Lung (tissue), 12 donors: ENCODE data around the gene FYB2. TPM values are rescaled to one million over a fixed set of nuclear protein-coding genes. Genes with fewer than 3 reads are reported as not detected.

Source experiments
- ATAC-seq: fragments of 200-7000 bp; cut with Tn5 transposase; one replicate; pipeline ENCODE4 v1.9.1; 2020; ENCODE audit warnings: moderate number of reproducible peaks; ENCODE audit not compliant: insufficient read depth, low FRiP score
- DNase-seq, 3 donors: peaks; one replicate each; pipeline ENCODE4 v3.0.0-alpha.2; 2013 to 2017
- H3K27ac ChIP-seq, 2 donors: one replicate each; pipeline ENCODE4 v1.5.1; 2013; ENCODE audit warnings: mild to moderate bottlenecking in 2 of 2, moderate library complexity in 2 of 2, control low read depth in 1 of 2, inconsistent platforms in 1 of 2, low read depth in 1 of 2, low read length in 1 of 2
- H3K27me3 ChIP-seq, 3 donors: one replicate each; pipeline ENCODE4 v1.5.1; 2013; ENCODE audit warnings: low read length in 2 of 3; ENCODE audit not compliant: control insufficient read depth in 3 of 3, insufficient read depth in 3 of 3
- H3K36me3 ChIP-seq, 4 donors: one replicate each; pipeline ENCODE4 v1.5.1; 2013; ENCODE audit warnings: low read length in 4 of 4, mild to moderate bottlenecking in 1 of 4, moderate library complexity in 1 of 4; ENCODE audit not compliant: control insufficient read depth in 4 of 4, insufficient read depth in 4 of 4
- H3K4me1 ChIP-seq, 5 donors: one replicate each; pipeline ENCODE4 v1.5.1; 2013; ENCODE audit warnings: low read length in 5 of 5, mild to moderate bottlenecking in 2 of 5, moderate library complexity in 1 of 5; ENCODE audit not compliant: control insufficient read depth in 5 of 5, insufficient read depth in 5 of 5
- H3K4me3 ChIP-seq: one replicate; pipeline ENCODE4 v1.5.1; 2013; ENCODE audit warnings: mild to moderate bottlenecking, control low read depth, moderate library complexity
- H3K9ac ChIP-seq, 2 donors: one replicate each; pipeline ENCODE4 v1.5.1; 2013; ENCODE audit warnings: low read length in 2 of 2, control low read depth in 1 of 2; ENCODE audit not compliant: insufficient read depth in 1 of 2
- H3K9me3 ChIP-seq, 4 donors: one replicate each; pipeline ENCODE4 v1.5.1; 2013; ENCODE audit warnings: low read length in 3 of 4, mild to moderate bottlenecking in 1 of 4, moderate library complexity in 1 of 4; ENCODE audit not compliant: control insufficient read depth in 4 of 4, insufficient read depth in 3 of 4
- WGBS, 2 donors: extraction: QIAGEN DNeasy Blood & Tissue Kit; methylation state at CpG; one replicate each; pipeline ENCODE4 v1.1.7; 2013; 5-methylcytosine and 5-hydroxymethylcytosine counted together
- polyA plus RNA-seq, 2 donors: library from polyadenylated mRNA; stranded (reverse); fragments of 200-250 nt; gene quantifications; one replicate each; pipeline ENCODE4 v1.2.1, GENCODE V29; 2013
- total RNA-seq, 2 donors: library from RNA; depleted of rRNA in 1 of 2; stranded (reverse); fragments of >200 nt in 1 of 2; gene quantifications; one replicate each; pipeline ENCODE4 v1.2.1, GENCODE V29; 2014 to 2021
- TF ChIP-seq, protein P1 (sequence below): IDR thresholded peaks from 2 replicates; pipeline ENCODE4 v1.5.1; 2012; ENCODE audit warnings: mild to moderate bottlenecking; ENCODE audit errors: control extremely low read depth, extremely low read depth
- donor health status: control.
- donor health status: control.
- donor health status: Bipolar disorder and iron deficiency.
- donor health status: healthy.
- donor health status: DM: yes; HTN: yes; CAD: no.

Gene FYB2
- total and polyA plus RNA-seq, 4 donors: 0.57 to 8.6 (median 3.0) TPM

DNA sequence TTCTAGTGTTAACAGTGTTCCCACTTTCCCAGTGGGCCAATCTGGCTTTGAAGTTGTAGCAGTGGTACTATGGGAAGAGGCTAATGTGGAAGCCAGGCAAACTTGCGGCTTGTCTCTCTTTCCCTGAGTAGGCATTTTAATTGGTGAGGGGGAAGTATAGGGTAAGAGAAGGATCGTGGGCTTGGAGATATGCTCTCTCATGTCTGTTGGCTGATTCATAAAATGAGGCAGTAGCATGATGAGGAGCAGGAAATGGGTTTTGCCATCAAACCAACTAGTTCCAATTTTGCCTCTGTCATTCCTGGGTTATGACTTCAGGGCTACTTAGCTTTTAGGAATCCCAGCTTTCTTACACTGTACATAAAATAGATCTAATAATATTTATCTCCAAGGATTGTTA, 47.5 kb upstream of the FYB2 start:
- H3K4me1 ChIP-seq: no peaks in the 10 kb centered on the region
- TF ChIP-seq, protein P1, sequence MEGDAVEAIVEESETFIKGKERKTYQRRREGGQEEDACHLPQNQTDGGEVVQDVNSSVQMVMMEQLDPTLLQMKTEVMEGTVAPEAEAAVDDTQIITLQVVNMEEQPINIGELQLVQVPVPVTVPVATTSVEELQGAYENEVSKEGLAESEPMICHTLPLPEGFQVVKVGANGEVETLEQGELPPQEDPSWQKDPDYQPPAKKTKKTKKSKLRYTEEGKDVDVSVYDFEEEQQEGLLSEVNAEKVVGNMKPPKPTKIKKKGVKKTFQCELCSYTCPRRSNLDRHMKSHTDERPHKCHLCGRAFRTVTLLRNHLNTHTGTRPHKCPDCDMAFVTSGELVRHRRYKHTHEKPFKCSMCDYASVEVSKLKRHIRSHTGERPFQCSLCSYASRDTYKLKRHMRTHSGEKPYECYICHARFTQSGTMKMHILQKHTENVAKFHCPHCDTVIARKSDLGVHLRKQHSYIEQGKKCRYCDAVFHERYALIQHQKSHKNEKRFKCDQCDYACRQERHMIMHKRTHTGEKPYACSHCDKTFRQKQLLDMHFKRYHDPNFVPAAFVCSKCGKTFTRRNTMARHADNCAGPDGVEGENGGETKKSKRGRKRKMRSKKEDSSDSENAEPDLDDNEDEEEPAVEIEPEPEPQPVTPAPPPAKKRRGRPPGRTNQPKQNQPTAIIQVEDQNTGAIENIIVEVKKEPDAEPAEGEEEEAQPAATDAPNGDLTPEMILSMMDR: no peak
- ATAC-seq (no peak), DNase-seq (no peak)
- 70 to 76% methylated on average over 2 of the region's 2 CpGs for WGBS, 2 donors
- peaks cover 0 to 2% (median 0%) of the 10 kb centered on the region in 4 donors for H3K9me3 ChIP-seq
- H3K36me3 ChIP-seq: no peaks in the 10 kb centered on the region
- no peak overlapping the region for H3K9ac ChIP-seq
- no peak overlapping the region for H3K4me3 ChIP-seq
- H3K27ac ChIP-seq: no peak overlapping the region
- no peaks in the 10 kb centered on the region for H3K27me3 ChIP-seq

DNA sequence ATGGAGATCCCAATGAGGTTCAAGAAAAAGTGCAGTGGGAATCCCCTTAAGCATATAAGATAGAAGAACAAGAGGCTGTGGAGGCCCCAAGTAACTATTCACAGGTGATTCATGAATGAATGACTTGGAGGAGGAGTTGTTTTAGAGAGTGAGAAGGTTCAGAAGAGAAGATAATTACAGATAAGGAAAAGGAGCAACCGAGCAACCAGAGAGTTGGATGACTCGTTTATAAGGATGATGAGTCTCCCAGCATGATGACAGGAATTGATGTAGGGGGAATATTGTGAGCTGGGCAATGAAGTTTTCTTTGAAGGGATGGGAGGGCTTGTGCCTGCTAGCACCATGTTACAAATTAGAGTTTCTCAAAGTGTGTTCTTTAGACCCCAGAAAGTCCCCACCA, 45.2 kb upstream of the FYB2 start:
- Histone ChIP-seq H3K36me3 (no peaks in the 10 kb centered on the region), H3K9me3 (peaks cover 0 to 2% (median 0%) of the 10 kb centered on the region in 4 donors), H3K27me3 (no peaks in the 10 kb centered on the region), H3K27ac (no peak overlapping the region), H3K9ac (no peak overlapping the region), H3K4me1 (no peaks in the 10 kb centered on the region), H3K4me3 (no peak overlapping the region)
- ATAC-seq: no peak
- WGBS, 2 donors: 69% methylated on average over 2 of the region's 2 CpGs
- DNase-seq: no peak
- TF ChIP-seq, protein P1: no peak

DNA sequence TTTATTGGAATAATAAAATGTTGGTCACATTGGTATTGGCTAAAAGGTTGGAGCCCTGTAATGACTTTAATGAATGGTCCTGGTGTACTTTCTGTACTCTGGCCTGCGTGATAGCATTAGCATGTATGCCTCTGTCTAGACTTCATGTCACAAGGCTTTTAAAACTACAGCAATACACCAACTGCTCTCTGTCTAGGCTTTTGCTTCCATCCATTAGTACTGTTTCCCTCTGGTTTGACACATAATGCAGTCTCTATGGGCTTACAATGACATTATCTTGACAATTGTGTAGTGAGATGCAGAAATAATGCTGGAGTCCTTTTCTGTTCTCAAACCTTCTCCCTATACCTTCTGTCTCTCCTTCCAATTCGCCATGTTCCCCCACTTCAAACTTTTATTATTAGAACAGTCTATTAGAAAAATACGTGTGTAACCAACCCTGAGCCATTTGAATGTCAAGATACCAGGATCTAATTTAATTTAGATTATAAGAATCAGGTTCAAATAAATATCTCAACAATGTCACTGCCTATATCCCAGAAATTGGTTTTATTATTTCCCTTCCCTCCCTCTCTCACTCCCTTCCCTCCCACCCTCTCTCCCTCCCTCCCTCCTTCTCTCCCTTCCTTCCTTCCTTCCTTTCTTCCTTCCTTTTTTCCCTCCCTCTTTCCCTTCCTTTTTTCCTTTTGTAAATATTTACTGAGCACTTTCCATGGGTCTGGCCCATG, 44.2 kb upstream of the FYB2 start:
- peaks cover 0 to 2% (median 0%) of the 10 kb centered on the region in 4 donors for H3K9me3 ChIP-seq
- TF ChIP-seq, protein P1: no peak
- no peaks in the 10 kb centered on the region for H3K36me3 ChIP-seq
- H3K4me1 ChIP-seq: no peaks in the 10 kb centered on the region
- ATAC-seq (no peak), DNase-seq (no peak)
- H3K4me3 ChIP-seq: no peak overlapping the region
- H3K9ac ChIP-seq: no peak overlapping the region
- H3K27me3 ChIP-seq: no peaks in the 10 kb centered on the region
- no peak overlapping the region for H3K27ac ChIP-seq
- 83 to 87% methylated on average over 3 of the region's 3 CpGs for WGBS, 2 donors

DNA sequence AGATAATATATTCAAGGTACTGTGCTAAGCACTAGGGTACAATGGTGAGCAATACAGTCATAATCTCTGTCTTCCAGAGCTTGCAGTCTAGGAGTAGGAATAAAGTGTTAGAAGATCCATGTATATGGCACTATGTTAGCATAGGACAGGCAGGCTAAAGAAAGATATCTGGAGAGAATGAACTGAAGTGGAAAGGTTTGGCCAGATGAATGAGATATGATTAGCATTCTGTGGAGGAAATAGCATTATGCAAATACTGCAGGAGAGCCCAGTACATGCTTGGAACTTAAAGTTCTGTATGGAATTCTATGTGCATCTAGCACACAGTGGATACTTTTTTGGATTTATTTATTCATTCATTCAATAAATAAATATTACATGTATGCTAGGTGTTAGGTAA, 40.1 kb upstream of the FYB2 start:
- peaks cover 0 to 5% (median 0%) of the 10 kb centered on the region in 3 donors for H3K27me3 ChIP-seq
- H3K4me3 ChIP-seq: no peak overlapping the region
- TF ChIP-seq, protein P1: no peak
- no peaks in the 10 kb centered on the region for H3K36me3 ChIP-seq
- H3K27ac ChIP-seq: no peak overlapping the region
- H3K9me3 ChIP-seq: no peaks in the 10 kb centered on the region
- H3K4me1 ChIP-seq: no peaks in the 10 kb centered on the region
- H3K9ac ChIP-seq: no peak overlapping the region
- DNase-seq: no peak
- no peak for ATAC-seq
